Measurements from ENCODE around the gene COL16A1.

The COL16A1 gene

DNA sequence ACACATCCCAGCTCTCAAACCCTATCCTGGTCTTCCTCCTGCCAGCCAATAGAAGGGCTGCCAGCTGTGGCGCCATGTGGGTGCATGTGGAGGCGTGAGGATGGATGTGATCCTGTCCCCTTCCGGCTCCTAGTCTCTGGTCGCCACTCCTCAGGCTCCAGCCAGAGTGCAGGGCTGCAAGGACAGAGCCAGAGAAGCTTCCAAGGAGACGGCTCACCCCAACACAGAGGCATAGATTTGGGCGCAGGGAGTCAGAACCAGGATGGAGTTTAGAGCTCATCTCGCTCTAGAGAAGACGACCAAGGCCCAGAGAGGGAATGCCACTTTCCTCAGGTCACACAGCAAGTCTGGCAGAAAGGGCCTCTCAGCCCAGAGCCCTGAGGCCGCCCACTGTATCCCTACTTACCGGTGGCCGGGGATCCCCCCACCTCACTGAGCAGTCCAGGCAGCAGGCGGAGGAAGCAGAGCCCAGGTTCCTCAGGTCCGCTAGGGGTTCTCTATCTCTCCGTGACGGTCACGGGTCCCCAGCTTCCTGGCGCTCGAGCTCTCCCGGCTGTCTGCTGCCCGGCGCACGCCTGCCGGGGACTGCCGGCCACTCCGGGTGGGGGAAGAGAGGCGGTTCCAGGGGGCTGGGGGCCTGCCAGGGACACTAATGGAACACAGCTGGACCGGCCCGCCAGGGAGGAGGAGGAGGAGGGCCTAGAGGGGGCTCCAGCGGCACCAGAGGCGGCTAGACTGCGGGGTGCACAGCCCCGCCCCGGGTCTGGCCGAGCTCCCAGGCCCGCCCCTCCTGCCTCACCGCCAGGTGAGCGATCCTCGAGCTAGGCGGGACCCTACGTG is at the start of gene COL16A1:
TSS of gene COL16A1 (minus strand) at position 587 of the 840 bp plus-strand sequence. CDS start 1,824 bp downstream, outside the sequence.
- no peak for DNase-seq

DNA sequence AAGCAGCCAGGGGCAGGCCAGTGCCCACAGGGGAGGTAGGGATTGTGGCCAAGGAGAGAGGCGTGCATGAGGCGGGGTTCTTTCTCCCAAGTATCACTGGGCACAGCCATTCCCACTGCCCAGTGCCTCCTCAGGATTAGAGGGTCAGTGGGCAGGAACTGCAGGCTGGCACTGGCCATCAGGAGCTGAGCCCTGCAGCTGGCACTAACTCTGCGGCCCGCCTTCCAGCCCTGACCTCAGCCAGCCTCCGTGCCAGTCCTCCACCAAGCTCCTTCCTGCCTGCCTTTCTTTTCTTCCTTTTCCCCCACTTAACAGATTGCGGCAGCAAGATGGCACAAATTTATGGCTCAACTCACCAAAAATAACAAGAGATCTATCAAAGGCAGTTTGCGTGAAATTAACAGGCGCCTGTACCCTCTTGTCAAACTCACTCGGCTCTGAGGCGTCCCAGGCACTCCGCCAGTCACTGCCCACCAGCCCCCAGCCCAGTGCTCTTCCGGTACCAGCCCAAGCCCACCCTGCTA is 49.2 kb upstream of the COL16A1 start:
- no peak for DNase-seq

- DNase-seq: no peak
Observed at GRCh38 chr1:31752258-31752657, 48.4 kb upstream of the COL16A1 start.

DNA sequence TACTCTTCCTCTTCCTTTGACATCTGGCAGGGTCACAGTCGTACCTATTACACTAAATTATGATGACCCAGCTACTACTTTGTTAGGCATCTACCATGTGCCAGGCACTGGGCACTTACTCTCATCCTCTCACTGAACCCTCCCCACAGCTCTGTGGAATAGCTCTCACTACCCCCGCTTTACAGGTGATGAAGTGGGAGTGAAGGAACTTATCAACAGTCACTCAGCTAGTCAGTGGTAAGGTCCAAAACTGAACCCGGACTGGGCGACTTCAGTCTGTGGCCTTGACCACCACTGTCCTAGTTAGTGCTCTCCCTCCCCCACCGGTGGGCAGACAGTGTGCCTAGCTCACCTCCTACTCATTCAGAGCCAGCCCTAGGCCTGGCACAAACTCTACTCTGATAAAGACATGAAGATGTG is 48.0 kb upstream of the COL16A1 start:
- no peak for DNase-seq

- DNase-seq: no peak
Observed at GRCh38 chr1:31750858-31751510, 47.2 kb upstream of the COL16A1 start.

- DNase-seq: no peak
Observed at GRCh38 chr1:31749785-31750735, 46.2 kb upstream of the COL16A1 start.

DNA sequence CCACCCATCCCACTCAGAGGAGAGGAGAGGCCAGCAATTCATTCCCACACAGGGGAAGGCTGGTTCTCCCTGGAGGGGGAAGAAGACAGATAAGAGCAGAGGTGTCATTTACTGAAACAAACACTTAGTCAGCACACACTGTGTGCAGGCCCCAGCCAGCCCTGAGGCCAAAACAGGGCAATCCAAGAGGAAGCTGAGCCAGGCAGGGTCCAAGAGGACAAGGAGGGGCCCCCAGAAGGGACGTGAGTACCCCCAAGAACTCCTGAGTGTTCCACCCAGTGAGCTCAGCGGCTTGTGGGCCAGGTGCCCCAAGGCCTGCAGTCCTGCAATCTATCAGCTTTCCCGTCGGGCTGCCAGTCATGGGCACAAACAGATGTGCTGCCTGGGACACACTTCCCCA is 44.5 kb upstream of the COL16A1 start:
- no peak for DNase-seq

DNA sequence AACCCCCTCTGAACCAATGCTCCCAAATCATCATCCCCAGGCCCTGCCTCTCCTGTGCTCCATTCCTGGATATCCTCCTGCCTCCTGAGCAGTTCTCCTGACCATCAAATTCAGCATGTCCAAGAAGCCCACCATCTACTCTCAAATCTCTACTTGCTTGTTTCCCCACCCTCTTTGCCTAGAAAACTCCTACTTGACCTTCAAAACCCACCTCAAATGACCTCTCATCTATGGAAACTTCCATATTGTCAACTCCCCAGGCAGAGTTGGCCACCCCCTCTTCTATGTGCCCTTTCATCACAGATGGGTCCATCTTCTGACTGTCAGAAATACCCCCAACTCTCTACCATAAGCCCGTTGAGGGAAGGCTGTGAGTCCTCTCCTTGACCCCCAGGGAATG is 43.5 kb upstream of the COL16A1 start:
- no peak for DNase-seq

DNA sequence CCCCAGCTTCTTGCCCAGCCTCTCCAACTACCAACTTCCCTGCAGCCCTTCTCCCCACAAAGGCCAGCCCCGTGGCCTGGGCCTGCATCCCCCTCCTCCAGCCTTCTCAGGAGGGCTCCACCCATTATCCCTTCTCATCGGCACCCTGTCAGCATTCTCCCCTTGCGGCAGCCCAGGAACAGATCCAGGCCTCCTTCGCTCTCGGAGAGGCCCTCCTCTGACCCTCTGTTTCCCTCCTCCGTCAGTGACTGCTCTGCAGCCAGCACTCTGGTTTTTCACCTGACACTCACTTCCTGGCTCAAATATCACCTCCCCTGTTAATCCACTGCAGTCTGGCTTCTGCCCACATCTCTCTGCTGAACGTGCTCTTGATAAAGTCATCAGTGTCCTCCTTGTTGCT is 42.9 kb upstream of the COL16A1 start:
- DNase-seq: no peak

GRCh38 chr1:31745946-31746670 is 42.3 kb upstream of the COL16A1 start:
- no peak for DNase-seq

DNA sequence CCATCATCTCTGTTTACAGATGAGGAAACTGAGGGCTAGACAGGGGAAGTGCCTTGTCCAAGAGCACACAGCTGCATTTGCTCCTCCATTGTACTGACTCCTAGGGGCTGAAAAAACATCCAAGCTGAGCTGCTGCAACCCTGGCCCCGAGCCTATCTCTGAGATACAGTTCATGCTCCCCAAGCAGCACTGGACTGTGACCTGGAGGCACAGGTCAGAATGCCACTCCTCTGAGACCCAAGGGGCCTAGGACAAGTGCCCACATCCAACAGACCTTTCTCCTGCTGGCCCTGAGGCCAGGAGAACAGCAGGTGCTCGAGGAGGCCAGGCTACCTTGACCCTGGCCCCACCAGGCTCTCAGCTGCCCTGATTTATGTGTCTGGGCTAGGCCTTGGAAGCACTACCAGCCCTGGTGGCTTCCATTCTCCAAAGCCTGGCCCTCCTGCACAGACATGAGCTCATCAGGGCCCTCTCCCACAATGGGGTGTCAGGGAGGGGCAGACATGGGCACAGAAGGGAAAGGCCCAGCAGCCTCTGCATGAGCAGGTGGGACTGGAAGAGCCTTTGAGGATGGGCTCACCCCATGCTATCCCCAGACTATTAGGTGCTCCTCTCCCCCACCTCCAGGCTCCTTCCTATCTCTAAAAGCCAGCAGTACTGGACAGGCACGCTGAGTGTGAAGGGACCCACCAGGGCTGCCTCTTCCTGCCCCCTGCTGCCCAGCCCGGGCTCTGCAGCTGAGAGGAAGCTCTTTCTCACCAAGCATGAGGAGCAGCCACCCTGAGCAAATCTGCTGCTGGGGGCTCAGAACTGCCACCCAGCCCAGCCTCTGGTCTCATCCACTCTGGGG is 41.5 kb upstream of the COL16A1 start:
- DNase-seq: peak; percentile 2

DNA sequence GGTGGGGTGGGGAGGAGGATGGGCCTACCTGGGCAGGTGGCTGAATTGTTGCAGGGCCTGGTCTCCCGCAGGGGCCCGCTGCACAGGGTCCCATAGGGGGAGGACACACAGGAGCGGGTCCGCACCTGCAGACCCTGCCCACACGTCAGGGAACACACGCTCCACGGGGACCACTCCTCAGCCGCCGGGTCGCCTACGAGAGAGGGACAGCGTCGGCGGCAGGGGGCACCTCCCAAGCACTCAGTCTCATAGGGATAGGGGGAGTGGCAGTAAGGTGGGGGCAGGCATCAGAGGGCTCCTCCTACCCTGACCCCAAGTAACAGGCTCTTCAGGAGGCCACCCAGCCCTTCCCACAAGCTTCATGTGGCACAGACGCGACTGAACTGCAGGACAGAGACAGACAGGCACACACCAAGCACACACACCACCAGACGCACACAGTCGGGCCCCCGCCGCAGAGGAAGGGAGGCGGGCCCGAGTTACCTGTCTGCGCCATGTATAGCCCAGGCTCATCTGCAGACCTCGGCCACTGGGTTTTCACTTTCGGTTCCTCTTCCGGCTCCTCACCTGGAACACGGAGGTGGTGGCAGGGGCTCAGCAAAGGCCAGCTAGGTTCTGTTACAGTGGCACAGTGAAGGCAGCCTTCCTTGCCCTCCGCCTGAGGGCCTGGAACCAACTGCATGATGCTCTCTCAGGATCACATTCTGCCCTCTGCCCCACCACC is 40.5 kb upstream of the COL16A1 start:
- DNase-seq: no peak

DNA sequence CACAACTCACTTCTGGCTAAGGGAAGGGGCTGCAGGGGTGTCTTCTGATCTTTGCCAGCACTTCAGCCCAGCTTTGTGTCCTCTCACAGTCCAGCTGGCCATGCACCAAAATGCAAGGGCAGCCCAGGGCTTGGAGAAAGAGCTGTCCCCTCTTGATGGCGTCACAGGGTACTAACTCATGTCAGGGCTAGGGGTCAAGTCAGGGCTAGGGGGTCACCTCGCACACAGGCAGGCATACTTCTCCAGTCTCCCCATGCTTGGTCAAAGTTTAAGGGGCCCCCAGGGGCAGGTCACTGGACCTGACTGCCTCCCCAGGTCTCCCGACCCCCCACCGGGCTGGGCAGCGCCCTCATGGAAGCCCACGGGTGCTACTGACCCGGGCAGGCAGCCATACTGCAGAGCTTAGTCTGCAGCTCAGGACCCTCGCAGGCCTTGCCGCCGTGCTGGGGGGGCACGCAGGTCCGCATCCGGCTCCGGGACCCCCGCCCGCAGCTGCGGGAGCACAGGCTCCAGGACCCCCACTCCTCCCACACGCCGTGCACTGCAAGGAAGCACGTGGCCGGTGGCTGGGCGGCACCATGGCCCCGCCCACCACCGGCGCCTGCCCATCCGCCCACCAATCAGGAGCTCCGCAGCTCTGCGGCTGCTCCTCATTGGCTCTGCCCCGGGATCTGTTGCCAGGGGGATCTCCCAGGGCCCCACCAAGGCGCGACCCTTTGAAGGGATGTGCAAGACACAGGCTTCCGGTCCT is 38.8 kb upstream of the COL16A1 start:
- no peak for DNase-seq

DNA sequence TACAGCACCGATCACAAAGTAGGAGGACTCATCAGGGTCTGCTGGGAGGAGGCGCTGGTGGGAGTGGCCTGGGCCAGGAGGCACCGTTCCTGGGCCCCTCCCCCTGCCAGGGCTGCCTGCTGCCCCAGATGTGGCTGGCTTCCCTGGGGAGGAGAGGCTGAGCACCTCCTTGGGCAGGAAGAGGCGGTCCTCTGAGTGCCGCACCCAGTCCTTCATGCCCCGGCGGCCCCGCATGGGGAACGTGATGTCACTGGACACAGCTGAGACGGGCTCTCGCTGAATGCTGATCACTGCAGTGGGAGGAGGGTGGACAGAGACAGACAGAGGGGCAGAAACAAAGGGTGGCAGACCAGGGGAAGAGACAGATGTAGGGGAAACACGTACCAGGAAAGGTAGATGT is 35.5 kb upstream of the COL16A1 start:
- DNase-seq: no peak

DNA sequence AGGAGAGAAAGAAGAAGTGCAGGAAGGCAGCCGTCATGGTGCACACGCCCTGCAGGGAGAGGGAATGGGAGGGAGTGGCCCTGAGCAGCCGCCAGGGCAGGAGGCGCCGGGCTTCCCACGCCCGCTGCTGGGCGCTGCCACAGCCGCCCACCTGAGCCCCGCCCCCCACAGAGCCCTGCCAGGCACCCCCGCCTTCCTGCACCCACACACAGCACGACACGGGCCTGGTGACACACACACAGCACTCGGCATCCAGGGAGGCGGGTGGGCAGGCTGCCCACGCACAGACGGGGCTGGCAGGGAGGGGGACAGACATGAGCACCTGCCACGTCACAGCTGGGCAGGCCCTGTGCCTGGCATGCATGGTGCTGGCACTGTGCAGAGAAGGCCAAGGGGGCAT is 32.9 kb upstream of the COL16A1 start:
- no peak for DNase-seq

- DNase-seq: no peak
Observed at GRCh38 chr1:31735571-31735970, 31.8 kb upstream of the COL16A1 start.

DNA sequence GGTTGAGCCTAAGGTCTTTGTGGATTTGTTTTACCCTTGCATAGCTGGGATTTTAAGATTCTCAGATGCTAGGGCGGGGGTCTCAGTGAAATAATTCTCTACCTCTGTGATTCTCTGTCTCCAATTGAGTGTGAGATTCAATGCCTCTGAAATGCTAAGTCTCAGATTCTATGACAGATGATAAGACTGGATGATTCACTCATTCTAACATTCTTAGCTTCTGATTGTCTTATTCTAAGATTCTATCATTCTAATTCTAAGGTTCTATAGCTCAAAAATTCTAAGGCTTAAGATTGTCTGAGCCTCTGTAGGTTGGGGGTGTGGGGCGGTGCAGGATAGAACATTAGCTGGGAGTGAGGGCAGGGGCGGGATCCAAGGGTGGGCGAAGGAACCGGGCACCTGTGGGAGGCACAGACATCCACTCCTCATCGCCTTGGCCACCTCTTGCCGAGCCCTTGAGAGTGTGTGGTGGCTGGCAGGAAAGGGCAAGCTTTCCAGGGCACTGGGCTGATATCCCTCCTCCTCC is 30.8 kb upstream of the COL16A1 start:
- DNase-seq: no peak

- DNase-seq: no peak
Observed at GRCh38 chr1:31733389-31734219, 29.8 kb upstream of the COL16A1 start.

Data from NCI-H748 treated with DMSO at 0.1 percent for 48 hours (cell line).